Measurements from ENCODE around the gene DAPK1.

DAPK1 gene

GRCh38 chr9:87613265-87614111, 115.8 kb downstream of the DAPK1 start:
- DNase-seq (ENCODE audit: low read depth in 2 of 2), result no peak

GRCh38 chr9:87614397-87614796, 116.7 kb downstream of the DAPK1 start:
- DNase-seq (ENCODE audit: low read depth in 2 of 2), result no peak

- DNase-seq (ENCODE audit: low read depth in 2 of 2), result no peak
Observed at GRCh38 chr9:87615136-87615535, 117.5 kb downstream of the DAPK1 start.

GRCh38 chr9:87615547-87616148, 118.0 kb downstream of the DAPK1 start:
- no peak for DNase-seq (ENCODE audit: low read depth in 2 of 2)

GRCh38 chr9:87618226-87618625, 120.6 kb downstream of the DAPK1 start:
- DNase-seq (ENCODE audit: low read depth in 2 of 2), result no peak

- DNase-seq (ENCODE audit: low read depth in 2 of 2), result no peak
Observed at GRCh38 chr9:87618931-87619330, 121.3 kb downstream of the DAPK1 start.

- DNase-seq (ENCODE audit: low read depth in 2 of 2), result no peak
Observed at GRCh38 chr9:87619346-87619745, 121.7 kb downstream of the DAPK1 start.

GRCh38 chr9:87620731-87621322, 123.2 kb downstream of the DAPK1 start:
- DNase-seq (ENCODE audit: low read depth in 2 of 2), result no peak

- DNase-seq (ENCODE audit: low read depth in 2 of 2), result no peak
Observed at GRCh38 chr9:87622098-87622497, 124.4 kb downstream of the DAPK1 start.

GRCh38 chr9:87622923-87623322, 125.3 kb downstream of the DAPK1 start:
- no peak for DNase-seq (ENCODE audit: low read depth in 2 of 2)

GRCh38 chr9:87628346-87628745, 130.7 kb downstream of the DAPK1 start:
- no peak for DNase-seq (ENCODE audit: low read depth in 2 of 2)

- DNase-seq (ENCODE audit: low read depth in 2 of 2), result no peak
Observed at GRCh38 chr9:87629104-87629503, 131.4 kb downstream of the DAPK1 start.

GRCh38 chr9:87630266-87630665, 132.6 kb downstream of the DAPK1 start:
- DNase-seq (ENCODE audit: low read depth in 2 of 2), result no peak

GRCh38 chr9:87630846-87631245, 133.2 kb downstream of the DAPK1 start:
- DNase-seq (ENCODE audit: low read depth in 2 of 2), result no peak

- no peak for DNase-seq (ENCODE audit: low read depth in 2 of 2)
Observed at GRCh38 chr9:87635656-87636501, 138.2 kb downstream of the DAPK1 start.

GRCh38 chr9:87638292-87638691, 140.6 kb downstream of the DAPK1 start:
- no peak for DNase-seq (ENCODE audit: low read depth in 2 of 2)

GRCh38 chr9:87639949-87640348, 142.3 kb downstream of the DAPK1 start:
- DNase-seq (ENCODE audit: low read depth in 2 of 2), result no peak

- DNase-seq (ENCODE audit: low read depth in 2 of 2), result no peak
Observed at GRCh38 chr9:87640385-87640795, 142.7 kb downstream of the DAPK1 start.

- DNase-seq (ENCODE audit: low read depth in 2 of 2), result no peak
Observed at GRCh38 chr9:87641067-87641466, 143.4 kb downstream of the DAPK1 start.

GRCh38 chr9:87642330-87643106, 144.9 kb downstream of the DAPK1 start:
- DNase-seq (ENCODE audit: low read depth in 2 of 2), result no peak

GRCh38 chr9:87643107-87643650, 145.5 kb downstream of the DAPK1 start:
- DNase-seq (ENCODE audit: low read depth in 2 of 2), result no peak
